CD14-positive monocyte (primary cell): ENCODE data around the gene DNAH3. TPM values are rescaled to one million over a fixed set of nuclear protein-coding genes. Genes with fewer than 3 reads are reported as not detected.
"Not testable (repeated sequence)": the region's sequence is repeated elsewhere in the genome, so short reads cannot be mapped to it uniquely, and the experiment has no call there.

ENCODE experiments used
- DNase-seq, 3 donors: peaks; one replicate each; pipeline ENCODE4 v3.0.0-alpha.2; 2011 to 2022
- H2AFZ ChIP-seq: 2 replicates; pipeline ENCODE4 v1.6.0; 2012; ENCODE audit warnings: mild to moderate bottlenecking, low read depth, low read length, inconsistent platforms; ENCODE audit not compliant: insufficient read depth, poor library complexity, severe bottlenecking
- H3K27ac ChIP-seq, 2 donors: 1 replicate in 1 of 2; 2 replicates in 1 of 2; pipeline ENCODE4 v1.5.1; 2012 to 2013; ENCODE audit warnings: low read length in 2 of 2, control low read depth in 1 of 2, inconsistent platforms in 1 of 2, low read depth in 1 of 2, mild to moderate bottlenecking in 1 of 2
- H3K27me3 ChIP-seq, 2 donors: one replicate each; pipeline versions ENCODE4 v1.6.0 to v1.6.1; 2011 to 2013; ENCODE audit warnings: low read length in 2 of 2; ENCODE audit not compliant: control insufficient read depth in 2 of 2, insufficient read depth in 2 of 2
- H3K36me3 ChIP-seq, 2 donors: replicated peaks in 1 of 2; 1 replicate in 1 of 2; 2 replicates in 1 of 2; pipeline versions ENCODE4 v1.5.1 to v1.6.1; 2012 to 2013; ENCODE audit warnings: low read length in 2 of 2, control low read depth in 1 of 2, inconsistent platforms in 1 of 2, mild to moderate bottlenecking in 1 of 2; ENCODE audit not compliant: insufficient read depth in 2 of 2, control insufficient read depth in 1 of 2
- H3K4me1 ChIP-seq, 2 donors: 1 replicate in 1 of 2; 2 replicates in 1 of 2; pipeline versions ENCODE4 v1.5.1 to v1.6.1; 2012 to 2013; ENCODE audit warnings: low read length in 2 of 2, control low read depth in 1 of 2, inconsistent platforms in 1 of 2, mild to moderate bottlenecking in 1 of 2, moderate library complexity in 1 of 2; ENCODE audit not compliant: insufficient read depth in 2 of 2, control insufficient read depth in 1 of 2
- H3K4me2 ChIP-seq: replicated peaks from 2 replicates; pipeline ENCODE3; 2012; ENCODE audit warnings: low read length, moderate library complexity, mild to moderate bottlenecking; ENCODE audit not compliant: poor library complexity, severe bottlenecking; ENCODE audit errors: extremely low read depth
- H3K4me3 ChIP-seq, 3 experiments: fragments of 200-600 bp in 1 of 3; sonication (generic) in 1 of 3; replicated peaks in 1 of 3; 1 replicate in 2 of 3; 2 replicates in 1 of 3; pipeline ENCODE4 v1.5.1; 2011 to 2013; ENCODE audit warnings: low read length in 3 of 3, mild to moderate bottlenecking in 3 of 3, control low read depth in 2 of 3, low read depth in 2 of 3, inconsistent platforms in 1 of 3, moderate library complexity in 1 of 3
- H3K79me2 ChIP-seq: 2 replicates; pipeline ENCODE4 v1.6.0; 2012; ENCODE audit warnings: mild to moderate bottlenecking, control low read depth, inconsistent platforms, low read length, moderate library complexity; ENCODE audit not compliant: insufficient read depth
- H3K9ac ChIP-seq: 2 replicates; pipeline ENCODE4 v1.6.0; 2017; ENCODE audit warnings: low read length, mild to moderate bottlenecking; ENCODE audit not compliant: insufficient read depth, poor library complexity, severe bottlenecking
- H3K9me3 ChIP-seq, 2 donors: replicated peaks in 1 of 2; 1 replicate in 1 of 2; 2 replicates in 1 of 2; pipeline versions ENCODE4 v1.5.1 to v1.6.1; 2012 to 2013; ENCODE audit warnings: low read length in 2 of 2, control low read depth in 1 of 2; ENCODE audit not compliant: control insufficient read depth in 1 of 2, insufficient read depth in 1 of 2
- H4K20me1 ChIP-seq: 2 replicates; pipeline ENCODE4 v1.6.0; 2012; ENCODE audit warnings: mild to moderate bottlenecking, low read length, control low read depth, moderate library complexity; ENCODE audit not compliant: insufficient read depth
- H3K27ac Mint-ChIP-seq, 7 donors: one replicate each; pipeline ENCODE4 v1.8.0; 2020; ENCODE audit warnings: mild to moderate bottlenecking in 7 of 7, mixed read lengths in 7 of 7, moderate library complexity in 6 of 7, inconsistent platforms in 2 of 7
- H3K27me3 Mint-ChIP-seq, 3 donors: one replicate each; pipeline ENCODE4 v1.8.0; 2021 to 2022; ENCODE audit warnings: low read depth in 3 of 3, mild to moderate bottlenecking in 3 of 3, mixed read lengths in 3 of 3, moderate library complexity in 3 of 3, inconsistent platforms in 1 of 3
- H3K36me3 Mint-ChIP-seq, 2 donors: one replicate each; pipeline ENCODE4 v1.8.0; 2020; ENCODE audit warnings: mixed read lengths in 2 of 2, inconsistent platforms in 1 of 2, mild to moderate bottlenecking in 1 of 2
- H3K4me1 Mint-ChIP-seq: one replicate; pipeline ENCODE4 v1.8.0; 2020; ENCODE audit warnings: mild to moderate bottlenecking, mixed read lengths
- H3K4me3 Mint-ChIP-seq, 2 donors: one replicate each; pipeline ENCODE4 v1.8.0; 2020; ENCODE audit warnings: mild to moderate bottlenecking in 2 of 2, mixed read lengths in 2 of 2, moderate library complexity in 1 of 2
- H3K9me3 Mint-ChIP-seq, 7 donors: one replicate each; pipeline ENCODE4 v1.8.0; 2020 to 2022; ENCODE audit warnings: mixed read lengths in 7 of 7, mild to moderate bottlenecking in 6 of 7, moderate library complexity in 6 of 7, inconsistent platforms in 2 of 7
- WGBS: methylation state at CpG from one replicate; pipeline ENCODE4 v1.1.5; 2013; ENCODE audit warnings: missing lambda C conversion rate; ENCODE audit not compliant: insufficient coverage; 5-methylcytosine and 5-hydroxymethylcytosine counted together
- intact Hi-C, 2 donors: fragments of 100-400 bp; cut with micrococcal nuclease; formaldehyde crosslinking; loops; one replicate each; pipeline versions ENCODE4 v1.15.0 to v1.15.1; 2023
- polyA plus RNA-seq, 3 donors: library from polyadenylated mRNA; depleted of rRNA in 1 of 3; unstranded in 2 of 3; stranded (reverse) in 1 of 3; fragments of 300-500 nt in 2 of 3; fragments of >200 nt in 1 of 3; fragmentation: Illumina TruSeq in 2 of 3; gene quantifications; 1 replicate in 2 of 3; 2 replicates in 1 of 3; pipeline ENCODE4 v1.2.3, GENCODE V29; 2012 to 2021
- TF ChIP-seq, protein P1 (sequence below): fragments of 200-600 bp; IDR thresholded peaks from one replicate; pipeline ENCODE4 v1.8.0; 2022; ENCODE audit warnings: antibody characterized with exemption, mild to moderate bottlenecking

DNAH3 gene
- polyA plus RNA-seq, 3 donors, result not detected

DNA sequence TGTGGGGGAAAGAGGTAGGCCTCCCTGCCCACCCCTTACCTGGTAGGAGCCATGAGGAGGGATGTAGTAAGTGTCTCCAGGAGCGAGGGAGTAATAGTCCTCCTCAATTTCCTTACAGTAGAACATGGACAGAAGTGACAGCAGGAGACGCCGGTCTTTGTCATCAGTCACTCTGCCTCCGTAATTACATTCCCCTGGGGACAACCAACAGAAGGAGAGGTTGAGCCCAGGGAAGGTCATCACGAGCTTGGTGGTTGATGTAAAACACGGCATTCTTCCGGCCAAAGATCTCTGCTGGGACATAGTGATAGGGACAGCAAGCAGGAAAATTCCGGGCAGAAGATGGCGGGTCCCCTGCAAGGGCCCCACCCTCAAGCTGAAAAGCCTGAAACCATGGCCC is 202.2 kb downstream of the DNAH3 start:
- Mint-ChIP-seq H3K36me3 (no peaks in the 10 kb centered on the region), H3K4me3 (no peak overlapping the region), H3K27ac (no peak overlapping the region), H3K27me3 (peaks cover 0 to 8% (median 5%) of the 10 kb centered on the region in 3 donors), H3K9me3 (peaks cover 0 to 3% (median 0%) of the 10 kb centered on the region in 7 donors), H3K4me1 (peaks cover 8% of the 10 kb centered on the region)
- Histone ChIP-seq H3K9me3 (no peaks in the 10 kb centered on the region), H3K27ac (no peak overlapping the region), H4K20me1 (no peaks in the 10 kb centered on the region), H3K4me3 (no peak overlapping the region), H3K4me2 (no peak overlapping the region), H3K4me1 (no peaks in the 10 kb centered on the region), H3K36me3 (no peaks in the 10 kb centered on the region), H2AFZ (no peak overlapping the region), H3K79me2 (no peaks in the 10 kb centered on the region), H3K9ac (no peak overlapping the region), H3K27me3 (no peaks in the 10 kb centered on the region)
- TF ChIP-seq, protein P1, sequence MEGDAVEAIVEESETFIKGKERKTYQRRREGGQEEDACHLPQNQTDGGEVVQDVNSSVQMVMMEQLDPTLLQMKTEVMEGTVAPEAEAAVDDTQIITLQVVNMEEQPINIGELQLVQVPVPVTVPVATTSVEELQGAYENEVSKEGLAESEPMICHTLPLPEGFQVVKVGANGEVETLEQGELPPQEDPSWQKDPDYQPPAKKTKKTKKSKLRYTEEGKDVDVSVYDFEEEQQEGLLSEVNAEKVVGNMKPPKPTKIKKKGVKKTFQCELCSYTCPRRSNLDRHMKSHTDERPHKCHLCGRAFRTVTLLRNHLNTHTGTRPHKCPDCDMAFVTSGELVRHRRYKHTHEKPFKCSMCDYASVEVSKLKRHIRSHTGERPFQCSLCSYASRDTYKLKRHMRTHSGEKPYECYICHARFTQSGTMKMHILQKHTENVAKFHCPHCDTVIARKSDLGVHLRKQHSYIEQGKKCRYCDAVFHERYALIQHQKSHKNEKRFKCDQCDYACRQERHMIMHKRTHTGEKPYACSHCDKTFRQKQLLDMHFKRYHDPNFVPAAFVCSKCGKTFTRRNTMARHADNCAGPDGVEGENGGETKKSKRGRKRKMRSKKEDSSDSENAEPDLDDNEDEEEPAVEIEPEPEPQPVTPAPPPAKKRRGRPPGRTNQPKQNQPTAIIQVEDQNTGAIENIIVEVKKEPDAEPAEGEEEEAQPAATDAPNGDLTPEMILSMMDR, result no peak
- DNase-seq, result no peak
- intact Hi-C loops, result no loop called here
- WGBS, result 100% methylated on average over 4 of the region's 9 CpGs

DNA sequence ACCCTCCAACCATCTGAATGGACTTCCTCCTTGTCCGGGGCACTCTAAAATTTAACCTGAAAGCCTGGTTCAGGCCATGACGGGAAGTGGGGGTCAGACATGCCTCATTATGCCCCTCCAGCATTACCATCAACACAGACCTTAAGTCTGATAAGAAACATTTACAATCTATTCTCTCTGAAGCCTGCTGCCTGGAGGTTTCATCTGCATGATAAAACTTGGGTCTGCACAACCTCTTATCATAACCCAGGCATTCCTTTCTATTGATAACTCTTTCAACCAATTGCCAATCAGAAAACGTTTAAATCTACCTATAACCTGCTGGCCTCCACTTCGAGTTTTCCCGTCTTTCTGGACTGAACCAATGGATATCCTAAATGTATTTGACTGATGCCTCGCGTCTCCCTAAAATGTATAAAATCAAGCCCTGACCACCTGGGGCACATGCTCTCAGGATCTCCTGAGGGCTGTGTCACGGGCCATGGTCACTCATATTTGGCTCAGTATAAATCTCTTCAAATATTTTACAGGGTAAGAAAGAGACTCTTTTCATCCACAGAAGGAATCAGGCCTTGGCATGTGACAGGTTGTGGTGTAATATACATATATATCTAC is 204.5 kb downstream of the DNAH3 start:
- intact Hi-C loops, result no loop called here
- Histone ChIP-seq H3K4me1 (peaks cover 5 to 7% of the 10 kb centered on the region in 2 donors), H3K79me2 (no peaks in the 10 kb centered on the region), H3K9ac (no peak overlapping the region), H4K20me1 (no peaks in the 10 kb centered on the region), H2AFZ (no peak overlapping the region), H3K27ac (no peak overlapping the region), H3K4me3 (no peak overlapping the region), H3K27me3 (no peaks in the 10 kb centered on the region), H3K36me3 (no peaks in the 10 kb centered on the region), H3K9me3 (no peaks in the 10 kb centered on the region), H3K4me2 (no peak overlapping the region)
- H3K36me3 Mint-ChIP-seq, result no peaks in the 10 kb centered on the region
- H3K4me3 Mint-ChIP-seq, result no peak overlapping the region
- H3K4me1 Mint-ChIP-seq, result peaks cover 13% of the 10 kb centered on the region
- peaks cover 0 to 3% (median 0%) of the 10 kb centered on the region in 7 donors for H3K9me3 Mint-ChIP-seq
- H3K27ac Mint-ChIP-seq, result peak overlapping the region in 2 of 7 donors; percentile 14 to 65
- H3K27me3 Mint-ChIP-seq, result peaks cover 2 to 3% (median 3%) of the 10 kb centered on the region in 3 donors
- DNase-seq, result no peak
- WGBS, result 94% methylated on average over 4 of the region's 8 CpGs
- TF ChIP-seq, protein P1, result no peak

DNA sequence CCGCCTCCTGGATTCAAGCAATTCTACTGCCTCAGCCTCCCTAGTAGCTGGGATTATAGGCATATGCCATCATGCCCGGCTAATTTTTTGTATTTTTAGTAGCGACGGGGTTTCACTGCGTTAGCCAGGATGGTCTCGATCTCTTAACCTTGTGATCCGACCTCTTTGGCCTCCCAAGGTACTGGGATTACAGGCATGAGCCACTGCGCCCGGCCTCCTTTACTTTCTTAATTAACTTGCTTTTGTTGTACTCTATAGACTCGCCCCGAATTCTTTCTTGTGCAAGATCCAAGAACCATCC is 205.1 kb downstream of the DNAH3 start:
- H3K27ac Mint-ChIP-seq, result peak overlapping the region in 1 of 7 donors; percentile 5
- H4K20me1 ChIP-seq, intact Hi-C loops, DNase-seq, H3K36me3 Mint-ChIP-seq, H3K4me3 ChIP-seq, H3K27me3 ChIP-seq, H3K27me3 Mint-ChIP-seq, H3K9me3 ChIP-seq, H3K4me2 ChIP-seq, H3K27ac ChIP-seq, H3K79me2 ChIP-seq, H3K4me3 Mint-ChIP-seq, H3K36me3 ChIP-seq, H3K9ac ChIP-seq, H2AFZ ChIP-seq, H3K9me3 Mint-ChIP-seq: not testable (repeated sequence)
- 96% methylated on average over 9 of the region's 11 CpGs for WGBS
- peaks cover 9 to 13% of the 10 kb centered on the region in 2 donors for H3K4me1 ChIP-seq
- peaks cover 16% of the 10 kb centered on the region for H3K4me1 Mint-ChIP-seq
